RWPE2 (cell line): ENCODE measurements around the gene GRSF1.

ENCODE experiments used
- ATAC-seq: fragments of 200-7000 bp; cut with Tn5 transposase; 3 replicates; pipeline ENCODE4 v1.9.1; 2021; ENCODE audit warnings: low read depth
- DNase-seq: peaks from one replicate; pipeline ENCODE4 v3.0.0-alpha.2; 2020; ENCODE audit warnings: low spot score
- H3K27ac ChIP-seq: fragments of 450-650 bp; 2 replicates; pipeline ENCODE4 v1.5.1; 2017; ENCODE audit warnings: mild to moderate bottlenecking; ENCODE audit not compliant: poor library complexity, severe bottlenecking
- H3K27me3 ChIP-seq: fragments of 250-450 bp; sonication (Bioruptor Pico); 2 replicates; pipeline ENCODE4 v1.5.1; 2021; ENCODE audit warnings: mild to moderate bottlenecking, moderate library complexity; ENCODE audit not compliant: insufficient read depth, poor library complexity, severe bottlenecking
- H3K36me3 ChIP-seq: fragments of 250-450 bp; sonication (Bioruptor Pico); 2 replicates; pipeline ENCODE4 v1.5.1; 2020; ENCODE audit warnings: low read depth, mild to moderate bottlenecking, moderate library complexity
- H3K4me1 ChIP-seq: fragments of 250-450 bp; sonication (Bioruptor Pico); 2 replicates; pipeline ENCODE4 v1.5.1; 2021; ENCODE audit warnings: mild to moderate bottlenecking, moderate library complexity; ENCODE audit not compliant: insufficient read depth, poor library complexity, severe bottlenecking
- H3K4me3 ChIP-seq: fragments of 250-450 bp; sonication (Bioruptor Pico); 2 replicates; pipeline ENCODE4 v1.5.1; 2021; ENCODE audit warnings: mild to moderate bottlenecking, moderate library complexity; ENCODE audit not compliant: severe bottlenecking
- H3K9me3 ChIP-seq: fragments of 250-450 bp; sonication (Bioruptor Pico); 2 replicates; pipeline ENCODE4 v1.5.1; 2021; ENCODE audit warnings: mild to moderate bottlenecking, moderate library complexity; ENCODE audit not compliant: severe bottlenecking
- CTCF ChIP-seq: fragments of 450-650 bp; IDR thresholded peaks from one replicate; pipeline ENCODE4 v1.5.1; 2017; ENCODE audit warnings: mild to moderate bottlenecking, moderate library complexity; ENCODE audit not compliant: poor library complexity, severe bottlenecking

Gene GRSF1

GRCh38 chr4:70839589-70840093 lies at the start of gene GRSF1:
TSS of gene GRSF1 (minus strand) at chr4:70839890. CDS start at chr4:70839827, 63 bp downstream.
- TF ChIP-seq CTCF, result no peak
- DNase-seq (peak; percentile 95), ATAC-seq (peak; percentile 89)
- Histone ChIP-seq H3K4me1 (no peaks in the 10 kb centered on the region), H3K27ac (peak within 1 kb of the TSS; percentile 81), H3K9me3 (no peaks in the 10 kb centered on the region), H3K4me3 (peak within 1 kb of the TSS; percentile 90), H3K27me3 (no peaks in the 10 kb centered on the region), H3K36me3 (peaks cover 22% of the 10 kb centered on the region)

DNA sequence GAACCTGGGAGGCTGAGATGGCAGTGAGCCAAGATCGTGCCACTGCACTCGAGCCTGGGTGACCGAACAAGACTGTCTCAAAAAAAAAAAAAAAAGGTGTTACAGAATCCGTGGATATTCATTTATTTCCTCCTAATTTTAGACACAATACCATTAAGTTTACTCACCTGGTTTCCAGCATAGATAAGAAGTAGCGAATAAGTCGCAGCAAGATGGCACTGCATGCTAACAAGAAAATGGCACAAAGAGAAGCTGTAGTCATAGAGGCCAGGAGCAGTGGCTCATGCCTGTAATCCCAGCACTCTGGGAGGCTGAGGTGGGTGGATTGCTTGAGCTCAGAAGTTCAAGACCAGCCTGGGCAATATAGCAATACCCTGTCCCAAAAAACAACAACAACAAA lies 45.5 kb upstream of the GRSF1 start:
- Histone ChIP-seq H3K36me3 (no peaks in the 10 kb centered on the region), H3K27ac (no peak overlapping the region), H3K9me3 (no peaks in the 10 kb centered on the region), H3K4me3 (no peak overlapping the region), H3K27me3 (no peaks in the 10 kb centered on the region), H3K4me1 (no peaks in the 10 kb centered on the region)
- no peak for DNase-seq
- ATAC-seq, result no peak
- no peak for TF ChIP-seq CTCF

DNA sequence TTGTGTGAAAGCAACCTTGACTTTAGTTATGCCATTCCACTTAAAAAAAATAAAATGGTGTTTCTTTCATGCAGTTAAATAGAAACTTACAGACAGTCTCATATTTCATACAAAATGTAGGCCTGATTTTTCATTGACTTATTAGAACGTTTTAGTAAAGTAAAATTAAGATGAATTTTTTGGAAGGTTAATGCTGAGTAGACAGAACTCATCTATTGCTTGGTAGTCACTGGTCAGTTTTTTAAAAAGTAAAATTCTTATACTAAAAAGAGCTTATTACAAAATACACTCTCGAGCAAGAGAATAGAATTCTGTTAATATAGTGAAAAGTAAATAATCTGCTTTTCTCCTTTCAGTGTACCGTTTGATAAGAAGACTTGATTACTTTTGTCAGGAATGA lies 41.0 kb upstream of the GRSF1 start:
- no peak for ATAC-seq

GRCh38 chr4:70877556-70877955 lies 37.9 kb upstream of the GRSF1 start:
- Histone ChIP-seq H3K27ac (no peak overlapping the region), H3K27me3 (no peaks in the 10 kb centered on the region), H3K9me3 (no peaks in the 10 kb centered on the region), H3K4me3 (no peak overlapping the region), H3K36me3 (no peaks in the 10 kb centered on the region), H3K4me1 (no peaks in the 10 kb centered on the region)
- DNase-seq (no peak), ATAC-seq (no peak)
- TF ChIP-seq CTCF, result no peak

More for the DNA sequence above, 41.0 kb upstream of the GRSF1 start:
- Histone ChIP-seq H3K9me3 (no peaks in the 10 kb centered on the region), H3K27ac (no peak overlapping the region), H3K27me3 (no peaks in the 10 kb centered on the region), H3K4me3 (no peak overlapping the region), H3K4me1 (no peaks in the 10 kb centered on the region), H3K36me3 (no peaks in the 10 kb centered on the region)
- DNase-seq, result no peak
- no peak for TF ChIP-seq CTCF

DNA sequence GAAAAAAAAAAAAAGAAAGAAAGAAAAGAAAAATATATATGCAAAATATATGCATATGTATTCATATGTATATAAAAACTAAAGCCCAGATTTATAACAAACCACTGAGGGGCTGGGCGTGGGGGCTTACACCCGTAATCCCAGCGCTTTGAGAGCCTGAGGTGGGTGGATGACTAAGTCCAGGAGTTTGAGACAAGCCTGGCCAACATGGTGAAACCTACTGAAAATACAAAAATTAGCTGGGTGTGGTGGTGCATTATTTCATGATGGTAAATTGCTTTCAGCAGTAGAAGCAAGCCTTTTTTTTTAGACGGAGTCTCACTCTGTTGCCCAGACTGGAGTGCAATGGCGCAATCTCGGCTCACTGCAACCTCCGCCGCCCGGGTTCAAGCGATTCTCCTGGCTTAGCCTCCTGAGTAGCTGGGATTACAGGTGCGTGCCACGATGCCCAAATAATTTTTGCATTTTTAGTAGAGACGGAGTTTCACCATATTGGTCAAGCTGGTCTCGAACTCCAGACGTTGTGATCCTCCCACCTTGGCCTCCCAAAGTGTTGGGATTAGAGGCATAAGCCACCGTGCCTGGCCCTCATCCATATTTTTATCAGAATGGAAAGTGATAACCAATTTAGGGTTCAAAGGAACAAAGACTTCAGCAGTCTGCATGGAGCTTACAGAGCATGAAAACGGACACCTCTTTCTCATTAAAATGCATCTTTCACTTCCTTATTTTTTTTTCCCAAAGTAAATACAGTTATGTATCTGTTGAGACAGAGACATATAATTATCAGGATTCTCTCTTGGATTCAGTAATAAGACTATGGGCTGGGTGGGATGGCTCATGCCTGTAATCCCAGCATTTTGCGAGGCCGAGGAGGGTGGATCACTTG lies 34.8 kb upstream of the GRSF1 start:
- Histone ChIP-seq H3K27ac (no peak overlapping the region), H3K9me3 (no peaks in the 10 kb centered on the region), H3K4me3 (no peak overlapping the region), H3K27me3 (no peaks in the 10 kb centered on the region), H3K36me3 (no peaks in the 10 kb centered on the region), H3K4me1 (no peaks in the 10 kb centered on the region)
- ATAC-seq, result no peak
- no peak for DNase-seq
- TF ChIP-seq CTCF, result no peak
